PFSK-1 (cell line): ENCODE results near the gene ATF1.

Experiments
- FOXP2 ChIP-seq: optimal IDR thresholded peaks from 2 replicates; pipeline ENCODE3; 2011; ENCODE audit warnings: borderline replicate concordance, control low read depth, inconsistent platforms; ENCODE audit not compliant: insufficient read depth; ENCODE audit errors: extremely low read length, extremely low read depth
- POLR2AphosphoS5 ChIP-seq: IDR thresholded peaks from 2 replicates; pipeline ENCODE4 v1.6.1; 2012; ENCODE audit warnings: low read depth, mild to moderate bottlenecking, control low read depth, low read length, moderate library complexity
- SIN3A ChIP-seq: IDR thresholded peaks from 2 replicates; pipeline ENCODE4 v1.6.1; 2012; ENCODE audit warnings: mild to moderate bottlenecking, low read length, moderate library complexity, borderline replicate concordance; ENCODE audit not compliant: insufficient read depth
- TAF1 ChIP-seq: IDR thresholded peaks from 2 replicates; pipeline ENCODE4 v1.6.1; 2012; ENCODE audit warnings: low read length, control low read depth, borderline replicate concordance; ENCODE audit not compliant: insufficient read depth
- TF ChIP-seq, protein P1 (sequence below), 2 experiments: IDR thresholded peaks; 2 replicates each; pipeline versions ENCODE4 v1.6.1 to v1.8.0; 2011 to 2012; ENCODE audit warnings: low read depth in 2 of 2, low read length in 2 of 2, control low read depth in 1 of 2, inconsistent platforms in 1 of 2, mild to moderate bottlenecking in 1 of 2, moderate library complexity in 1 of 2; ENCODE audit not compliant: insufficient read depth in 1 of 2

The ATF1 gene

DNA sequence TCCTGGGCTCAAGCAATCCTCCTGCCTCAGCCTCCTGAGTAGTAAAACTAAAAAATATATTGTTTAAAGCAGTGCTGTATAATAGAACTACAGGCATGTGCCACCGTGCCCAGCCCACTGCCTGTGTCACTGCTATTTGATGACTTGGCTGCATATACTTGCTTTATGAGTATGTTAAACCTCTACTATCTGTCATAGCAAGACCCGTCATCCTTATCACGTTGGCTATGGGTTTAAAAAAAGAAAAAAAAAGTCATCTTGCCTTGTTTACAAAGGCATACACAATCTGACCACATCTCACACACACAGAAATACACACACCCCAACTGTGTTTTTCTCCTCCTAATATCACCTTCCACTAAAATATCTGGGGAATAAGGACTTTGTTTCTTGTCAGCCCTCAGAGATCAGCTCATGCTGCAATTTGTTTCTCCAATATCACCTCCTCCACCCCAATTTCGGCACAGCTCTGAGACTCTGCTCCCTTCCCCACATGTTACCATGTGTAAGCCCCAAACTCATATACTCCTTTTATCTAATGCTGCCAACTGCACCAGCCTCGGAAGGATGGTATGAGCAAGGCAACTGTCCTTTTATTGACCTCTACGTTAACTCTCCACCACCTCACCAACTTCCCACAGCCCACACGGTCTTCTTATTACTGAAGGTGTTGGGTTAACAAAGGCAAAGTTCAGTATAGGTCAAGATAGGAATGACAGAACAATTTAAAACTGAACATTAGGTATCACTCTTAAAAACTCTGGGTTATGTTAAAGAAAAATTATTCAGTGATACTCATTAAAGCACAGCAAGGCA lies 78.0 kb downstream of the ATF1 start:
- TF ChIP-seq POLR2AphosphoS5 (no peak), SIN3A (no peak), FOXP2 (no peak), TAF1 (no peak)
- TF ChIP-seq, protein P1, sequence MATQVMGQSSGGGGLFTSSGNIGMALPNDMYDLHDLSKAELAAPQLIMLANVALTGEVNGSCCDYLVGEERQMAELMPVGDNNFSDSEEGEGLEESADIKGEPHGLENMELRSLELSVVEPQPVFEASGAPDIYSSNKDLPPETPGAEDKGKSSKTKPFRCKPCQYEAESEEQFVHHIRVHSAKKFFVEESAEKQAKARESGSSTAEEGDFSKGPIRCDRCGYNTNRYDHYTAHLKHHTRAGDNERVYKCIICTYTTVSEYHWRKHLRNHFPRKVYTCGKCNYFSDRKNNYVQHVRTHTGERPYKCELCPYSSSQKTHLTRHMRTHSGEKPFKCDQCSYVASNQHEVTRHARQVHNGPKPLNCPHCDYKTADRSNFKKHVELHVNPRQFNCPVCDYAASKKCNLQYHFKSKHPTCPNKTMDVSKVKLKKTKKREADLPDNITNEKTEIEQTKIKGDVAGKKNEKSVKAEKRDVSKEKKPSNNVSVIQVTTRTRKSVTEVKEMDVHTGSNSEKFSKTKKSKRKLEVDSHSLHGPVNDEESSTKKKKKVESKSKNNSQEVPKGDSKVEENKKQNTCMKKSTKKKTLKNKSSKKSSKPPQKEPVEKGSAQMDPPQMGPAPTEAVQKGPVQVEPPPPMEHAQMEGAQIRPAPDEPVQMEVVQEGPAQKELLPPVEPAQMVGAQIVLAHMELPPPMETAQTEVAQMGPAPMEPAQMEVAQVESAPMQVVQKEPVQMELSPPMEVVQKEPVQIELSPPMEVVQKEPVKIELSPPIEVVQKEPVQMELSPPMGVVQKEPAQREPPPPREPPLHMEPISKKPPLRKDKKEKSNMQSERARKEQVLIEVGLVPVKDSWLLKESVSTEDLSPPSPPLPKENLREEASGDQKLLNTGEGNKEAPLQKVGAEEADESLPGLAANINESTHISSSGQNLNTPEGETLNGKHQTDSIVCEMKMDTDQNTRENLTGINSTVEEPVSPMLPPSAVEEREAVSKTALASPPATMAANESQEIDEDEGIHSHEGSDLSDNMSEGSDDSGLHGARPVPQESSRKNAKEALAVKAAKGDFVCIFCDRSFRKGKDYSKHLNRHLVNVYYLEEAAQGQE (IDR thresholded peaks at IDR 0.05; ENCODE audit: insufficient read depth in 1 of 2, low read depth in 2 of 2, low read length in 2 of 2), result no peak

GRCh38 chr12:50842637-50843493 lies 79.0 kb downstream of the ATF1 start, which contains the start of gene TMPRSS12:
Gene TMPRSS12 (plus strand): TSS chr12:50842926. CDS start chr12:50842965, 39 bp downstream.
- no peak for TF ChIP-seq FOXP2
- no peak for TF ChIP-seq TAF1
- no peak for TF ChIP-seq POLR2AphosphoS5
- TF ChIP-seq SIN3A, result no peak
- TF ChIP-seq, protein P1 (IDR thresholded peaks at IDR 0.05; ENCODE audit: insufficient read depth in 1 of 2, low read depth in 2 of 2, low read length in 2 of 2), result no peak

DNA sequence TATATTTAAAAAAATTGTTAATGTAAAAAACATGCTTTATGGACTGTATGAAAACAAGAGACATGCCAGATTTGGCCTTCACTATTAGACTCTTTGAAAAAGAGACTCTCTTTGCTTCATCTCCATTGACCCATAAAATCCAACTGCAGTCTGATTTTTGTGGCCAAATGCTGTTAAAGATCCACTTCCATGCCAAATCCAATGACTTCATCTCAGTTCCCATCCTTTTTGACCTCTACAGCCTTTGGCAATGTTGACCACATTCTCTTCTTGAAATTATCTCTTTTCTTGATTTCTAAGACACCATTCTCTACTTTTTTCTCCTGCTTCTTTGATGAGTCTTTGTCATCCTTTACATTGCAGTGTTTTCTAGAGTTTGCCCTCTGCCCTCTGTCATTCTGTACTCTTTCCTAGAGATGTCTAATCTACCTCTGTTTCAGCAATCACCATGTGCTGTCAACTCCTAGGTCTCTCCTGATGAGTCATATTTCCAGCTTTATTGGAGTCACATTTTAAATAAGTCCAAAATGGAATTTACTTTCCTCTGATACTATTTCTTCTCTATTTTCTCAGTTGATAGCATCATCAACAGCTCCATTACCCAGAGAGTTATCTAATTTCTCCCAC lies 81.2 kb downstream of the ATF1 start:
- no peak for TF ChIP-seq TAF1
- TF ChIP-seq, protein P1 (IDR thresholded peaks at IDR 0.05; ENCODE audit: insufficient read depth in 1 of 2, low read depth in 2 of 2, low read length in 2 of 2), result no peak
- no peak for TF ChIP-seq POLR2AphosphoS5
- no peak for TF ChIP-seq SIN3A
- no peak for TF ChIP-seq FOXP2

GRCh38 chr12:50848963-50849362 lies 85.1 kb downstream of the ATF1 start:
- no peak for TF ChIP-seq SIN3A
- TF ChIP-seq FOXP2, result no peak
- TF ChIP-seq, protein P1 (IDR thresholded peaks at IDR 0.05; ENCODE audit: insufficient read depth in 1 of 2, low read depth in 2 of 2, low read length in 2 of 2), result no peak
- no peak for TF ChIP-seq TAF1
- TF ChIP-seq POLR2AphosphoS5, result no peak
